Hepatocyte (in vitro differentiated cells): ENCODE measurements around the gene PITPNC1.

Experiments
- EZH2 ChIP-seq: fragments of 200-600 bp; sonication (generic); IDR thresholded peaks from 2 replicates; pipeline ENCODE4 v1.6.1; 2016; ENCODE audit warnings: antibody characterized with exemption, mild to moderate bottlenecking, borderline replicate concordance
- EZH2phosphoT487 ChIP-seq: fragments of 200-600 bp; sonication (generic); IDR thresholded peaks from one replicate; pipeline ENCODE4 v1.6.1; 2018; ENCODE audit warnings: antibody characterized with exemption, mild to moderate bottlenecking, low read depth, moderate library complexity; ENCODE audit not compliant: unreplicated experiment, severe bottlenecking
- TF ChIP-seq, protein P1 (sequence below): fragments of 200-600 bp; sonication (generic); IDR thresholded peaks from 2 replicates; pipeline ENCODE4 v1.5.1; 2016; ENCODE audit warnings: antibody characterized with exemption, mild to moderate bottlenecking; ENCODE audit not compliant: poor library complexity

DNA sequence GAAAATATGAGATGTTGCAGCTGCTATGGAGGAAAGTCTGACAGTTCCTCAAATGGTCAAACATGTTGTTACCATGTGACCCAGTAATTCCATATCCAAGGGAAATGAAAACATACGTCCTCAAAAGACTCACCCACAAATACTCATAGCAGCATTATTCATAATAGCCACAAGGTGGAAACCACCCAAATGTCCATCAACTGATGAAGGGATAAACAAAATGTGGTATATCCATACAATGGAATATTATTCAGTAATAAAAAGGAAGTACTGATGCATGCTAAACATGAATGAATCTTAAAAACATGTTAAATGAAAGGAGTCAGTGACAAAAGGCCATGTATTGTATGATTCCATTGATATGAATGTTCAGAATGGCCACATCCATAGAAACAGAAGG, 140.2 kb downstream of the PITPNC1 start:
- TF ChIP-seq, protein P1, sequence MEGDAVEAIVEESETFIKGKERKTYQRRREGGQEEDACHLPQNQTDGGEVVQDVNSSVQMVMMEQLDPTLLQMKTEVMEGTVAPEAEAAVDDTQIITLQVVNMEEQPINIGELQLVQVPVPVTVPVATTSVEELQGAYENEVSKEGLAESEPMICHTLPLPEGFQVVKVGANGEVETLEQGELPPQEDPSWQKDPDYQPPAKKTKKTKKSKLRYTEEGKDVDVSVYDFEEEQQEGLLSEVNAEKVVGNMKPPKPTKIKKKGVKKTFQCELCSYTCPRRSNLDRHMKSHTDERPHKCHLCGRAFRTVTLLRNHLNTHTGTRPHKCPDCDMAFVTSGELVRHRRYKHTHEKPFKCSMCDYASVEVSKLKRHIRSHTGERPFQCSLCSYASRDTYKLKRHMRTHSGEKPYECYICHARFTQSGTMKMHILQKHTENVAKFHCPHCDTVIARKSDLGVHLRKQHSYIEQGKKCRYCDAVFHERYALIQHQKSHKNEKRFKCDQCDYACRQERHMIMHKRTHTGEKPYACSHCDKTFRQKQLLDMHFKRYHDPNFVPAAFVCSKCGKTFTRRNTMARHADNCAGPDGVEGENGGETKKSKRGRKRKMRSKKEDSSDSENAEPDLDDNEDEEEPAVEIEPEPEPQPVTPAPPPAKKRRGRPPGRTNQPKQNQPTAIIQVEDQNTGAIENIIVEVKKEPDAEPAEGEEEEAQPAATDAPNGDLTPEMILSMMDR = no peak
- no peak for TF ChIP-seq EZH2phosphoT487
- TF ChIP-seq EZH2 = no peak
